ENCODE results near the gene SMU1.

Gene SMU1

GRCh38 chr9:33065157-33066076 lies 11.1 kb downstream of the SMU1 start:
- no peak overlapping the region for H3K27ac ChIP-seq
- TF ChIP-seq, protein P1, sequence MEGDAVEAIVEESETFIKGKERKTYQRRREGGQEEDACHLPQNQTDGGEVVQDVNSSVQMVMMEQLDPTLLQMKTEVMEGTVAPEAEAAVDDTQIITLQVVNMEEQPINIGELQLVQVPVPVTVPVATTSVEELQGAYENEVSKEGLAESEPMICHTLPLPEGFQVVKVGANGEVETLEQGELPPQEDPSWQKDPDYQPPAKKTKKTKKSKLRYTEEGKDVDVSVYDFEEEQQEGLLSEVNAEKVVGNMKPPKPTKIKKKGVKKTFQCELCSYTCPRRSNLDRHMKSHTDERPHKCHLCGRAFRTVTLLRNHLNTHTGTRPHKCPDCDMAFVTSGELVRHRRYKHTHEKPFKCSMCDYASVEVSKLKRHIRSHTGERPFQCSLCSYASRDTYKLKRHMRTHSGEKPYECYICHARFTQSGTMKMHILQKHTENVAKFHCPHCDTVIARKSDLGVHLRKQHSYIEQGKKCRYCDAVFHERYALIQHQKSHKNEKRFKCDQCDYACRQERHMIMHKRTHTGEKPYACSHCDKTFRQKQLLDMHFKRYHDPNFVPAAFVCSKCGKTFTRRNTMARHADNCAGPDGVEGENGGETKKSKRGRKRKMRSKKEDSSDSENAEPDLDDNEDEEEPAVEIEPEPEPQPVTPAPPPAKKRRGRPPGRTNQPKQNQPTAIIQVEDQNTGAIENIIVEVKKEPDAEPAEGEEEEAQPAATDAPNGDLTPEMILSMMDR (conservative IDR thresholded peaks at IDR 0.05) = no peak

DNA sequence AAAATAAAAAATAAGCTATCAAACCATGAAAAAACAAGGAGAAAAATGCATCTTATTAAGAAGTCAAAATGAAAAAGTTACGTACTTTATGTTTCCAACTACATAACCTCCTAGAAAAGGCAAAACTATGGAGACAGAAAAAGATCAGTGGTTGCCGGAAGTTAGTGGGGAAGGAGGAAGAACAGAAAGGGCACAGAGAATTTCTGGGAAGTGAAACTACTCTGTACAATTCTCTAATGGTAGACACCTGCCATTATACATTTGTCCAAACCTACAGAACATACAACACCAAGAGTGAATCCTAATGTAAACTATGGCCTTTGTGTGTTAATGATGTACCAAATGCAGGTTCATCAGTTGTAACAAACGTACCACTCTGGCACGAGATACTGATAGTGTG lies 25.3 kb downstream of the SMU1 start:
- H3K27ac ChIP-seq = no peak overlapping the region
- TF ChIP-seq, protein P1 (conservative IDR thresholded peaks at IDR 0.05) = no peak

DNA sequence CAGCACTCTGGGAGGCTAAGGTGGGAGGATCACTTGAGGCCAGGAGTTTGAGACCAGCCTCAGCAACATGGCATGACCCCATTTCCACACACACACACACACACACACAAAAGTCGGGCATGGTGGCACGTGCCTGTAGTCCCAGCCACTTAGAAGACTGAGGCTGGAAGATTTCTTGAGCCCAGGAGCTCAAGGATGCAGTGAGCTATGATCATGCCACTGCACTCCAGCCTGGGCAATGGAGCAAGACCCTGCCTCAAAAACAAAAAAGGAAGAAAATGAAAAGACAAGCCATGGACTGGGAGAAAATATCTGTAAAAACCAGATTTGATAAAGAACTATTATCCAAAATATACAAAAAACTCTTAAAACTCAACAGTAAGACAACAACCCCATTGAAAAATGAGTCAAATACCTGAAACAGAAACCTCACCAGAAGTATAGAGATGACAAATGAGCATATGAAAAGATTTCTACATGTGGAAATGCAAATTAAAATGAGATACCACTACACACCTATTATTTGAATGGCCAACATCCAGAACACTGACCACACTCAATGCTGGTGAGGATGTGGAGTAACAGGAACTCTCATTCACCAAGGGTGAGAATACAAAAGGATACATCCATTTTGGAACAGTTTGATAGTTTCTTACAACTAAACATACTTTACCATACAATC lies 26.7 kb downstream of the SMU1 start:
- TF ChIP-seq, protein P1 (conservative IDR thresholded peaks at IDR 0.05) = no peak
- H3K27ac ChIP-seq = no peak overlapping the region

GRCh38 chr9:33048054-33048465 lies 28.4 kb downstream of the SMU1 start:
- TF ChIP-seq, protein P1 (conservative IDR thresholded peaks at IDR 0.05) = no peak
- no peak overlapping the region for H3K27ac ChIP-seq

DNA sequence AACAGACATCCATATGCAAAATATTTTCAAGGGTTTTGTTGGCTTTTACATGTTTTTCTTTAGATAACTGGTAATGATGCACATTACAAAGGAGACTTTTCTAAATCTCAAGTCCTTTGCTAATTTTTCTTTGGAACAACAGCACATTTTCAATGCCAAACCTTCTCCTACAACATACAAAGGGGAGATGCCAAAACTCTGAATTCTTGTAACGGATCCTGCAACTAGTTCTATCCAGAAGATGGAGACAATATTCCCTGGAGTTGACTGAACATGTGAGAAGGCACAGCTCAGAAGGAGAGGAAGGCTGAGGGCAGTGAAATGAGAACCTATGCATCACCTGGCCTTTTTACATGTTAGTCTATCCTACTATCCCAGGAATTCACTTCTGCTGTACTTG lies 30.4 kb downstream of the SMU1 start:
- no peak overlapping the region for H3K27ac ChIP-seq
- TF ChIP-seq, protein P1 (conservative IDR thresholded peaks at IDR 0.05) = no peak

GRCh38 chr9:33044677-33045282 lies 31.7 kb downstream of the SMU1 start:
- TF ChIP-seq, protein P1 (conservative IDR thresholded peaks at IDR 0.05) = peak; percentile 59
- H3K27ac ChIP-seq = peak overlapping the region; percentile 81

DNA sequence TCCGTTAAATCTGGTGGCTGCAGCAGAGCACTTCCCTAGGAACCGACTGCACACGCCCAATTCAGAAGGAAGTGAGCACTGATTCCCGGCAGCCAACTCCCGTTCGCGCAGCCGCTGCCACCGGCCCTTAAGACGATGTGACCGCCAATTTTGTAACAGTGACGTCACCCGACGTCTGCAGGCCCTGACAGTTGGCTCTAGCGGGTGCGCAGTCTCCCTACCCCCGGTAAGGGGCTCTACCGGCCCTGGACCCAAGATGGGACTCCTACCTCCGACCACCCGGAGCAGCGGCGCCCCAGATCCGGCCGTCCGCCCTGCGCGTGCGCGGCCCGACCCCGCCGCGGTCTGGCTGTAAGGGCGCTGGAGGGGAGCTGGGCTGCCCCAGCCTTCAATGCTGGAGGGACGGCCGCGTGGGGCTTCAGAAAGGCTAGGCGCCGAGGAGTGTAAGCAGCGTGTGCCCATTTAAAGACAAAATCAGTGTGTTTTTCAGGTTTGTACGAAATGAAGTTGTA lies 32.3 kb downstream of the SMU1 start:
- TF ChIP-seq, protein P1 (conservative IDR thresholded peaks at IDR 0.05) = no peak
- peak overlapping the region; percentile 81 for H3K27ac ChIP-seq

All from VCaP (cell line).